Measurements from ENCODE around the gene IQGAP3.

The IQGAP3 gene

GRCh38 chr1:156517748-156518147, 54.6 kb downstream of the IQGAP3 start:
- DNase-seq (ENCODE audit: low read depth) = no peak
- H3K4me3 ChIP-seq (ENCODE audit: low read depth, low read length) = no peak overlapping the region
- TF ChIP-seq, protein P1, sequence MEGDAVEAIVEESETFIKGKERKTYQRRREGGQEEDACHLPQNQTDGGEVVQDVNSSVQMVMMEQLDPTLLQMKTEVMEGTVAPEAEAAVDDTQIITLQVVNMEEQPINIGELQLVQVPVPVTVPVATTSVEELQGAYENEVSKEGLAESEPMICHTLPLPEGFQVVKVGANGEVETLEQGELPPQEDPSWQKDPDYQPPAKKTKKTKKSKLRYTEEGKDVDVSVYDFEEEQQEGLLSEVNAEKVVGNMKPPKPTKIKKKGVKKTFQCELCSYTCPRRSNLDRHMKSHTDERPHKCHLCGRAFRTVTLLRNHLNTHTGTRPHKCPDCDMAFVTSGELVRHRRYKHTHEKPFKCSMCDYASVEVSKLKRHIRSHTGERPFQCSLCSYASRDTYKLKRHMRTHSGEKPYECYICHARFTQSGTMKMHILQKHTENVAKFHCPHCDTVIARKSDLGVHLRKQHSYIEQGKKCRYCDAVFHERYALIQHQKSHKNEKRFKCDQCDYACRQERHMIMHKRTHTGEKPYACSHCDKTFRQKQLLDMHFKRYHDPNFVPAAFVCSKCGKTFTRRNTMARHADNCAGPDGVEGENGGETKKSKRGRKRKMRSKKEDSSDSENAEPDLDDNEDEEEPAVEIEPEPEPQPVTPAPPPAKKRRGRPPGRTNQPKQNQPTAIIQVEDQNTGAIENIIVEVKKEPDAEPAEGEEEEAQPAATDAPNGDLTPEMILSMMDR (conservative IDR thresholded peaks at IDR 0.05; ENCODE audit: low read depth, low read length) = no peak

- DNase-seq (ENCODE audit: low read depth) = no peak
- TF ChIP-seq, protein P1 (conservative IDR thresholded peaks at IDR 0.05; ENCODE audit: low read depth, low read length) = no peak
- H3K4me3 ChIP-seq (ENCODE audit: low read depth, low read length) = no peak overlapping the region
These were observed 55.5 kb downstream of the IQGAP3 start for GRCh38 chr1:156516821-156517220.

GRCh38 chr1:156515956-156516355, 56.4 kb downstream of the IQGAP3 start:
- DNase-seq (ENCODE audit: low read depth) = no peak
- TF ChIP-seq, protein P1 (conservative IDR thresholded peaks at IDR 0.05; ENCODE audit: low read depth, low read length) = no peak
- no peak overlapping the region for H3K4me3 ChIP-seq (ENCODE audit: low read depth, low read length)

DNA sequence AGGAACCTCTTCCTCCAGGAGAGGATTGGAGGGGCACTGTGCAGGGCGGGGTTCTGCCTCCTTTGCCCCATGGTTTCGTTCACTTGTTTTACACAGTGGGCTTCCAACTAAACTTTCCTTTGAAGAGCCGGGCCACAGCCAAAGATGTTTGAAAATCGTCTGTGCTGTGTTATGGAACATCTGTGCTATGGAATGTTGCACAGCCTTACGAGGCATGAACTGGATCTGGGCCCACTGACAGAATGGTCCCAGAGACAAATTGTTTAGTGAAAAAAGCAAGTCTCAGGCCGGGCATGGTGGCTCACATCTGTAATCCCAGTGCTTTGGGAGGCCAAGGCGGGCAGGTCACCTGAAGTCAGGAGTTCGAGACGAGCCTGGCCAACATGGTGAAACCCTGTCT, 59.2 kb downstream of the IQGAP3 start:
- TF ChIP-seq, protein P1 (conservative IDR thresholded peaks at IDR 0.05; ENCODE audit: low read depth, low read length) = no peak
- peak; percentile 49 for DNase-seq (ENCODE audit: low read depth)
- no peak overlapping the region for H3K4me3 ChIP-seq (ENCODE audit: low read depth, low read length)

DNA sequence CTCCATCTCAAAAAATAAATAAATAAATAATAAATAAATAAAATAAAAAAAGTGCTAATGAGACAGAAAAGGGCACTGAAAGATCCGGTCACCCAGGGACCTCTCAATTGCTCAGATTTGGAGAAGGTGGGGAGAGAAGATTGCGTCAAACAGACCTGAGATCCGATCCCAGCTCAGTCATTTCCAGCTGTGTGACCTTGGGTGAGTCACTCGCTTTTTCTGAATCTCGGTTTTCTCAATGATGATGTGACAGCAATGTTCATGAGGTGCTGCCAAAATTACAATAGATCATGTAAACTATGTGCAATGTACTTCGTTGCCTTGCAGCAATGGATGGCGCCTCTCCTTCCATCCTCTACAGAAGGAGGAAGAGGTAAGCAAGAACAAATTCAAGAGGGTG, 60.7 kb downstream of the IQGAP3 start:
- TF ChIP-seq, protein P1 (conservative IDR thresholded peaks at IDR 0.05; ENCODE audit: low read depth, low read length) = no peak
- H3K4me3 ChIP-seq (ENCODE audit: low read depth, low read length) = no peak overlapping the region
- DNase-seq (ENCODE audit: low read depth) = peak; percentile 87

GRCh38 chr1:156510709-156511108, 61.7 kb downstream of the IQGAP3 start:
- no peak overlapping the region for H3K4me3 ChIP-seq (ENCODE audit: low read depth, low read length)
- DNase-seq (ENCODE audit: low read depth) = peak; percentile 56
- TF ChIP-seq, protein P1 (conservative IDR thresholded peaks at IDR 0.05; ENCODE audit: low read depth, low read length) = no peak

DNA sequence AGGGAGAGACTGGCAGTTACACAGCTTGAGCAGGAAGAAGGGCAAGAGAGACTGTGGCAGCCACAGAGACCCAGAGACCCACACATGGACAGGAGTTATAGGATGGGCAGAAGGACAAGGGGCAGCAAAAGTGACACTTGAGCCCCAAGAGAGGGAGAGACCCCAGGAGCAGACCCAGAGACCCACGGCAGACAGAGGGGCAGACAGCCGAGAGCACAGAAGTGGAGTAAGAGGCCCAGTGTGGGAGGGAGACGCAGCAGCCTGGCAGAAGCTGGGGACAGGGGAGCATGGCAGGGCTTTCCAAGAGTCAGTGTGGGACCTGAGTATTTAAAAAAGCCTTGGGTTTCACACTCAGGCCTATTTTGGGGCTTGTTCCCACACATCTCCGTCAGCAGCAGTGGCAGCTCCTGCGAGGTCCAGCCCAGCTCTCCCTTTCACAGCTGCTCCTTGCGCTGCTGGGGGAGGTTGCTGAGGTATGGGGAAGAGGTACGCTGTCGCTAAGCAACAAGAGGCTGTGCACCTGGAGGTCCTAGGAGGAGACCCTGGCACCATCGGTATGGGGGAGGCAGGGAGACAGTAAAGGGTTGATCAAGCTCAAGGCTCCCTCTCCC, 62.8 kb downstream of the IQGAP3 start:
- no peak overlapping the region for H3K4me3 ChIP-seq (ENCODE audit: low read depth, low read length)
- TF ChIP-seq, protein P1 (conservative IDR thresholded peaks at IDR 0.05; ENCODE audit: low read depth, low read length) = no peak
- no peak for DNase-seq (ENCODE audit: low read depth)

Data from choroid plexus epithelial cell (primary cell).